ENCODE data around the gene LVRN. TPM values are rescaled to one million over a fixed set of nuclear protein-coding genes. Genes with fewer than 3 reads are reported as not detected.

Gene LVRN
- total and polyA plus RNA-seq, 2 of the 4 experiments (the other 2 are of a cell fraction), result 0.10 to 0.18 TPM

GRCh38 chr5:116046261-116046660 lies 84.0 kb downstream of the LVRN start:
- Histone ChIP-seq H3K27me3 (ENCODE audit: control insufficient read depth, insufficient read depth, low read length) (peaks cover 17% of the 10 kb centered on the region), H4K8ac (ENCODE audit: low read depth in 2 of 2, low read length in 2 of 2) (no peak overlapping the region)
- no peak for ATAC-seq (ENCODE audit: low read depth)

More at GRCh38 chr5:116046261-116046660, 84.0 kb downstream of the LVRN start:
- H3K56ac ChIP-seq (ENCODE audit: extremely low read depth, insufficient read depth, low read length), result no peak overlapping the region
- CTCF ChIA-PET, result no interaction called here
- H3K4me3 ChIP-seq (ENCODE audit: insufficient read depth, low read depth, low read length), result no peak overlapping the region
- no peaks in the 10 kb centered on the region for H3K79me1 ChIP-seq (ENCODE audit: low read depth in 1 of 2, low read length in 2 of 2)
- H3K23ac ChIP-seq (ENCODE audit: low read depth, low read length), result no peak overlapping the region
- no peaks in the 10 kb centered on the region for H3K4me1 ChIP-seq (ENCODE audit: control insufficient read depth, insufficient read depth, low read length)
- no peak overlapping the region for H2AFZ ChIP-seq (replicated peaks; ENCODE audit: low read length, poor library complexity)
- H2BK15ac ChIP-seq (ENCODE audit: low read depth, low read length), result no peak overlapping the region
- intact Hi-C loops (cut with micrococcal nuclease), result no loop called here
- H3K27ac ChIP-seq (ENCODE audit: insufficient read depth, low read length), result no peak overlapping the region
- H4K5ac ChIP-seq (ENCODE audit: low read depth, low read length), result no peak overlapping the region
- no CpG with 5 or more reads among the region's 3 CpGs for WGBS, 2 experiments (ENCODE audit: extremely low coverage in 2 of 2, insufficient read length in 1 of 2)
- no peaks in the 10 kb centered on the region for H4K20me1 ChIP-seq (ENCODE audit: insufficient read depth, low read length)
- no peak overlapping the region for H2BK120ac ChIP-seq (ENCODE audit: low read depth, low read length)
- no peak overlapping the region for H3K14ac ChIP-seq (replicated peaks; ENCODE audit: low read depth, low read length)
- dilution Hi-C loops (cut with HindIII; ENCODE audit: low sequenced_read_pairs, unreplicated experiment), result no loop called here
- TF ChIP-seq MAZ (IDR thresholded peaks at IDR 0.05; ENCODE audit: borderline replicate concordance, low read depth, low read length), result no peak
- no peak for TF ChIP-seq CTCF (conservative IDR thresholded peaks at IDR 0.05; ENCODE audit: low read depth, low read length)
- TF ChIP-seq ELK1 (IDR thresholded peaks at IDR 0.05; ENCODE audit: borderline replicate concordance, low read depth, low read length), result no peak
- TF ChIP-seq MXI1 (IDR thresholded peaks at IDR 0.05; ENCODE audit: borderline replicate concordance, low read depth, low read length), result no peak
- TF ChIP-seq RFX5 (IDR thresholded peaks at IDR 0.05; ENCODE audit: low read depth, low read length), result no peak
- TF ChIP-seq CHD1 (IDR thresholded peaks at IDR 0.05; ENCODE audit: low read depth, low read length), result no peak
- no peak for TF ChIP-seq POLR2A (IDR thresholded peaks at IDR 0.05; ENCODE audit: low read depth, low read length)
- TF ChIP-seq CEBPB (IDR thresholded peaks at IDR 0.05; ENCODE audit: low read depth, low read length), result no peak
- TF ChIP-seq NFE2L2 (IDR thresholded peaks at IDR 0.05; ENCODE audit: low read depth, low read length), result no peak
- TF ChIP-seq USF2 (IDR thresholded peaks at IDR 0.05; ENCODE audit: low read depth, low read length), result no peak
- no peak for TF ChIP-seq RCOR1 (IDR thresholded peaks at IDR 0.05; ENCODE audit: insufficient replicate concordance, low read length)
- no TSS peak for BruUV-seq (replicated peaks)
- no peaks in the 10 kb centered on the region for H3K9me3 ChIP-seq (ENCODE audit: control insufficient read depth, insufficient read depth, low read length)
- H3K36me3 ChIP-seq (ENCODE audit: control insufficient read depth, insufficient read depth, low read length), result no peaks in the 10 kb centered on the region
- H2AK5ac ChIP-seq (ENCODE audit: low read depth, low read length), result no peak overlapping the region
- no peak overlapping the region for H2BK20ac ChIP-seq (ENCODE audit: low read depth, low read length)
- POLR2A ChIA-PET (ENCODE audit: unreplicated experiment), result no interaction called here
- H3K4me2 ChIP-seq (ENCODE audit: low read depth, low read length), result no peak overlapping the region
- no peak overlapping the region for H3K9ac ChIP-seq (ENCODE audit: low read depth, low read length)
- no peak overlapping the region for H2BK5ac ChIP-seq (ENCODE audit: low read depth, low read length, poor library complexity, severe bottlenecking)
- no peak overlapping the region for H4K91ac ChIP-seq (ENCODE audit: insufficient read depth, low read depth, low read length)
- H2AK9ac ChIP-seq (replicated peaks; ENCODE audit: low read depth, low read length, poor library complexity), result no peak overlapping the region
- no peak for DNase-seq
- H3K9me1 ChIP-seq (ENCODE audit: insufficient read depth, low read length), result no peaks in the 10 kb centered on the region; the same call in 1 of the 2 replicates
- H3K18ac ChIP-seq (ENCODE audit: low read depth, low read length), result no peak overlapping the region
- H3K4ac ChIP-seq (ENCODE audit: low read depth, low read length), result no peak overlapping the region
- in situ Hi-C loops (cut with MboI; ENCODE audit: low sequenced_read_pairs), result no loop called here
